OCI-LY7 (cell line): ENCODE results near the gene ITGB8.

ENCODE experiments used
- EZH2phosphoT487 ChIP-seq: fragments of 200-600 bp; sonication (generic); IDR thresholded peaks from 2 replicates; pipeline ENCODE4 v1.6.1; 2018; ENCODE audit warnings: low read depth, borderline replicate concordance, mild to moderate bottlenecking, mixed run types, antibody characterized with exemption, low read length, moderate library complexity, mixed read lengths
- TF ChIP-seq, protein P1 (sequence below): fragments of 200-600 bp; sonication (generic); conservative IDR thresholded peaks from 2 replicates; pipeline ENCODE4 v1.5.1; 2014; ENCODE audit warnings: mild to moderate bottlenecking, antibody characterized with exemption, low read length, moderate library complexity, mixed read lengths

DNA sequence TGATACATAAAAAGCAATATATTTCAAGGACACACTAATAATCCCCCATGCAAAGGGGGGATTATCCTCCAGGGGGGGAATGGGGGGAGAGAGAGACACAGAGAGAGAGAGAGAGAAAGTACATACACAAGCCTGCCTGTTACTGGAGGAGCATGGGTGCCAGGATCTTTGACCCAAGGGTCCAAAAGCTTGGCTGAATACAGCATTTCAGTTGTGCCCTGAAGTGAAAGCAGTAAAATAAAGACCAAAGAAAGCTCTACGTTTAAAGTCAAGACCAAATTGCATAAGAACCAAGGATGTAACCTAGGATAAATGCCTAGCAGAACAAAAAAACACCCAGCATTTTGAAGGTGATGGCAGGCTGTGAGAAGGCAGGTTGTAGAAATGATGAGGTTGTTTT lies 27.8 kb upstream of the ITGB8 start:
- TF ChIP-seq, protein P1, sequence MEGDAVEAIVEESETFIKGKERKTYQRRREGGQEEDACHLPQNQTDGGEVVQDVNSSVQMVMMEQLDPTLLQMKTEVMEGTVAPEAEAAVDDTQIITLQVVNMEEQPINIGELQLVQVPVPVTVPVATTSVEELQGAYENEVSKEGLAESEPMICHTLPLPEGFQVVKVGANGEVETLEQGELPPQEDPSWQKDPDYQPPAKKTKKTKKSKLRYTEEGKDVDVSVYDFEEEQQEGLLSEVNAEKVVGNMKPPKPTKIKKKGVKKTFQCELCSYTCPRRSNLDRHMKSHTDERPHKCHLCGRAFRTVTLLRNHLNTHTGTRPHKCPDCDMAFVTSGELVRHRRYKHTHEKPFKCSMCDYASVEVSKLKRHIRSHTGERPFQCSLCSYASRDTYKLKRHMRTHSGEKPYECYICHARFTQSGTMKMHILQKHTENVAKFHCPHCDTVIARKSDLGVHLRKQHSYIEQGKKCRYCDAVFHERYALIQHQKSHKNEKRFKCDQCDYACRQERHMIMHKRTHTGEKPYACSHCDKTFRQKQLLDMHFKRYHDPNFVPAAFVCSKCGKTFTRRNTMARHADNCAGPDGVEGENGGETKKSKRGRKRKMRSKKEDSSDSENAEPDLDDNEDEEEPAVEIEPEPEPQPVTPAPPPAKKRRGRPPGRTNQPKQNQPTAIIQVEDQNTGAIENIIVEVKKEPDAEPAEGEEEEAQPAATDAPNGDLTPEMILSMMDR: no peak
- no peak for TF ChIP-seq EZH2phosphoT487
